WTC11 (cell line): ENCODE results near the gene MED12L. TPM values are rescaled to one million over a fixed set of nuclear protein-coding genes. Genes with fewer than 3 reads are reported as not detected.

ENCODE experiments used
- ATAC-seq: fragments of 200-7000 bp; cut with Tn5 transposase; 2 replicates; pipeline ENCODE4 v1.10.0; 2021; ENCODE audit warnings: mild to moderate bottlenecking, moderate library complexity
- CTCF ChIA-PET: fragments of 300-600 bp; sonication (Branson Sonifier 250); formaldehyde crosslinking; loops from one replicate; lab custom pipeline; 2021; ENCODE audit warnings: antibody characterized with exemption; lab: Charles Lee
- POLR2A ChIA-PET: fragments of 350-600 bp; sonication (Branson Sonifier 250); formaldehyde crosslinking; loops from one replicate; lab custom pipeline; 2021; ENCODE audit warnings: antibody characterized with exemption; lab: Charles Lee
- DNase-seq: peaks from one replicate; pipeline ENCODE4 v3.0.0; 2021; ENCODE audit warnings: low spot score
- H3K27ac Mint-ChIP-seq: 2 replicates; pipeline ENCODE4 v1.8.0; 2021; ENCODE audit warnings: mixed read lengths
- H3K27me3 Mint-ChIP-seq: 2 replicates; pipeline ENCODE4 v1.8.0; 2021; ENCODE audit warnings: low read depth, mild to moderate bottlenecking, moderate library complexity, mixed read lengths
- H3K36me3 Mint-ChIP-seq: 2 replicates; pipeline ENCODE4 v1.8.0; 2021; ENCODE audit warnings: mixed read lengths
- H3K4me1 Mint-ChIP-seq: 2 replicates; pipeline ENCODE4 v1.8.0; 2022; ENCODE audit warnings: mixed read lengths
- H3K4me3 Mint-ChIP-seq: 2 replicates; pipeline ENCODE4 v1.8.0; 2021; ENCODE audit warnings: mild to moderate bottlenecking, moderate library complexity, mixed read lengths
- H3K9me3 Mint-ChIP-seq: 2 replicates; pipeline ENCODE4 v1.8.0; 2021; ENCODE audit warnings: mixed read lengths
- AFF4 ChIP-seq: sonication (generic); formaldehyde crosslinking; IDR thresholded peaks from 2 replicates; pipeline ENCODE4 v1.8.1; 2023; ENCODE audit warnings: mild to moderate bottlenecking, missing genetic modification reagents, borderline replicate concordance
- AR ChIP-seq: fragments of 250-450 bp; sonication (Bioruptor Pico); IDR thresholded peaks from 2 replicates; pipeline ENCODE4 v1.9.0; 2021; ENCODE audit warnings: mild to moderate bottlenecking
- ARID4B ChIP-seq: sonication (generic); formaldehyde crosslinking; IDR thresholded peaks from 2 replicates; pipeline ENCODE4 v1.8.0; 2023; ENCODE audit warnings: missing genetic modification reagents, mild to moderate bottlenecking, borderline replicate concordance
- CREM ChIP-seq: sonication (generic); formaldehyde crosslinking; IDR thresholded peaks from 2 replicates; pipeline ENCODE4 v1.8.1; 2022; ENCODE audit warnings: mild to moderate bottlenecking, missing genetic modification reagents, moderate library complexity
- ETV6 ChIP-seq: sonication (generic); formaldehyde crosslinking; IDR thresholded peaks from 2 replicates; pipeline ENCODE4 v1.8.1; 2022; ENCODE audit warnings: mild to moderate bottlenecking, missing genetic modification reagents
- FOXP4 ChIP-seq: sonication (generic); formaldehyde crosslinking; IDR thresholded peaks from 2 replicates; pipeline ENCODE4 v1.8.0; 2022; ENCODE audit warnings: mild to moderate bottlenecking, missing genetic modification reagents
- GABPB1 ChIP-seq: sonication (generic); formaldehyde crosslinking; IDR thresholded peaks from 2 replicates; pipeline ENCODE4 v1.8.1; 2023; ENCODE audit warnings: mild to moderate bottlenecking, missing genetic modification reagents
- GTF2I ChIP-seq: fragments of 250-450 bp; sonication (Bioruptor Pico); conservative IDR thresholded peaks from 2 replicates; pipeline ENCODE4 v1.4.0; 2021; ENCODE audit warnings: mild to moderate bottlenecking
- IRF2 ChIP-seq: sonication (generic); formaldehyde crosslinking; IDR thresholded peaks from 2 replicates; pipeline ENCODE4 v1.8.0; 2022; ENCODE audit warnings: low read depth, missing genetic modification reagents, borderline replicate concordance
- JUN ChIP-seq: sonication (generic); formaldehyde crosslinking; IDR thresholded peaks from 2 replicates; pipeline ENCODE4 v1.8.0; 2023; ENCODE audit warnings: mild to moderate bottlenecking, missing genetic modification reagents
- PRRX2 ChIP-seq: fragments of 250-450 bp; sonication (Bioruptor Pico); IDR thresholded peaks from 2 replicates; pipeline ENCODE4 v1.8.0; 2021; ENCODE audit warnings: mild to moderate bottlenecking
- RORB ChIP-seq: fragments of 250-450 bp; sonication (Bioruptor Pico); IDR thresholded peaks from 2 replicates; pipeline ENCODE4 v1.9.0; 2021; ENCODE audit warnings: mild to moderate bottlenecking
- SMAD3 ChIP-seq: sonication (generic); formaldehyde crosslinking; IDR thresholded peaks from 2 replicates; pipeline ENCODE4 v1.8.0; 2022; ENCODE audit warnings: missing genetic modification reagents, mild to moderate bottlenecking, borderline replicate concordance
- TCF7 ChIP-seq: sonication (generic); formaldehyde crosslinking; IDR thresholded peaks from 2 replicates; pipeline ENCODE4 v1.8.0; 2022; ENCODE audit warnings: mild to moderate bottlenecking, low read depth, missing genetic modification reagents, moderate library complexity
- ZNF423 ChIP-seq: fragments of 250-450 bp; sonication (Bioruptor Pico); IDR thresholded peaks from 2 replicates; pipeline ENCODE4 v2.1.2; 2022; ENCODE audit warnings: mild to moderate bottlenecking, moderate library complexity
- ZNF671 ChIP-seq: fragments of 250-450 bp; sonication (Bioruptor Pico); IDR thresholded peaks from 2 replicates; pipeline ENCODE4 v1.8.0; 2021; ENCODE audit warnings: mild to moderate bottlenecking
- total RNA-seq: library from RNA; stranded (reverse); gene quantifications from 3 replicates; pipeline ENCODE4 v1.2.3, GENCODE V29; 2021

The MED12L gene
- total RNA-seq, 1 experiment from 2014 or later = 27.4 TPM

DNA sequence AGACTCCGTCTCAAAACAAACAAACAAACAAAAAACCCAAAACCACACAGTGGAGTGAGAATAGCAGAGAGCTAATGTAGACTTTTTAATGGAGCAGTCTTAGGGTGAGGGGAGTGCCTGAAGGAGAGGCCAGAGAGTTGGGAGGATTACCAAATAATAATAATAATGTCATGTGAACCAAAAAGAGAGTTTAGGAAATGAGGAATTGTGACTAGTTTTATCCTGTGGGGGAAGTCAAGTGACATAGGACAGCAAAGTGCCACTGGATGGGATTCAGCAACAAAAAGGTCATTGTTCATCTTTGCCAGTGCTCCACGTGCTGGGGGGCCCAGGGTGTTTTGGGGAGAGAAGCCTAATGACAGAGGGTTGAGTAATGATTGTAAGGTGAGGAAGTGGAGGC is 218.3 kb downstream of the MED12L start:
- Mint-ChIP-seq H3K4me3 (no peak overlapping the region), H3K36me3 (no peaks in the 10 kb centered on the region), H3K9me3 (no peaks in the 10 kb centered on the region), H3K4me1 (peaks cover 46% of the 10 kb centered on the region)
- TF ChIP-seq FOXP4 (CRISPR knock-in tag) (no peak), JUN (no peak), PRRX2 (CRISPR knock-in tag) (no peak), CREM (CRISPR knock-in tag) (no peak), GTF2I (CRISPR knock-in tag) (no peak), SMAD3 (no peak), ARID4B (CRISPR knock-in tag) (no peak), RORB (CRISPR knock-in tag) (no peak), TCF7 (CRISPR knock-in tag) (no peak), IRF2 (CRISPR knock-in tag) (no peak), GABPB1 (no peak), ETV6 (CRISPR knock-in tag) (no peak), ZNF671 (CRISPR knock-in tag) (no peak), ZNF423 (CRISPR knock-in tag) (no peak)
- TF ChIP-seq, all 79 proteins: peak for 0
- ChIA-PET POLR2A (no interaction called here), CTCF (interaction anchor here (0.6 to 1.0 kb wide), 2 partner anchors 96 to 114 kb away, joined by 3 to 5 read pairs; no protein-coding TSS in a partner anchor)
- no peak for ATAC-seq
- Mint-ChIP-seq H3K27ac (peak overlapping the region; percentile 72), H3K27me3 (no peaks in the 10 kb centered on the region)
- DNase-seq = no peak

GRCh38 chr3:151305060-151305774 is 219.8 kb downstream of the MED12L start:
- ChIA-PET CTCF (interaction anchor here (0.7 to 1.9 kb wide), 5 partner anchors 22 to 137 kb away, joined by 3 to 5 read pairs (median 4); no protein-coding TSS in a partner anchor), POLR2A (interaction anchor here (1.1 kb wide), 1 partner anchor 152 kb away, joined by 3 read pairs; no protein-coding TSS in a partner anchor)
- H3K36me3 Mint-ChIP-seq = no peaks in the 10 kb centered on the region
- H3K9me3 Mint-ChIP-seq = no peaks in the 10 kb centered on the region
- H3K4me1 Mint-ChIP-seq = peaks cover 48% of the 10 kb centered on the region
- TF ChIP-seq GABPB1 = peak; percentile 87
- TF ChIP-seq AR (CRISPR knock-in tag) = 0 out of 2 replicates have a peak, but pooled peaks have one; percentile 29
- peak; percentile 39; the same call in 1 of the 2 replicates for TF ChIP-seq ZNF423 (CRISPR knock-in tag)
- no peak for TF ChIP-seq TCF7 (CRISPR knock-in tag)
- TF ChIP-seq AFF4 = 0 out of 2 replicates have a peak, but pooled peaks have one; percentile 44
- no peak overlapping the region for H3K4me3 Mint-ChIP-seq
- peak overlapping the region; percentile 90 for H3K27ac Mint-ChIP-seq
- peak; percentile 76 for DNase-seq
- H3K27me3 Mint-ChIP-seq = no peaks in the 10 kb centered on the region
- peak; percentile 94 for ATAC-seq
